GM18511 (cell line): ENCODE data around the gene QPRT.
"Not testable (repeated sequence)": the region's sequence is repeated elsewhere in the genome, so short reads cannot be mapped to it uniquely, and the experiment has no call there.

ENCODE experiments used
- ATAC-seq: cut with Tn5 transposase; IDR thresholded peaks from one replicate; pipeline ENCODE4 v1.9.1; 2021; ENCODE audit warnings: mild to moderate bottlenecking, moderate library complexity; ENCODE audit not compliant: unreplicated experiment

QPRT gene

DNA sequence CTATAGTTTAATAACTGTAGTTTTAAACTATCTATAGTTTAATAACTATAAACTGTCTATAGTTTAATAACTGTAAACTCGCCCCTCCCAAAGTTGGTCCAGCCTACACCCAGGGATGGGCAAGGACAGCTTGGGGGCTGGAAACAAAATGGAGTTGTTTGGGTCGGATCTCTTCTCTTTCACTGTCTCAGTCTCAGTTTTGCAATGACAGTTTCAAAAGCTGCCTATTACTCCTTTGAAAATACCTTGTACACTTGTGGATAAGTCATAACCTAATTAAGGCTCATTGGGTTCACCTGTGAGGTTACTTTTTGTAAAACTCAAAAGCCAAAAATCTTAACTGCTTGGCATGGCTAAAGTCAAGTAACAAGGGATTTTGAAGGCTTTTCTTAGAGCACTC, 35.4 kb downstream of the QPRT start:
- no peak for ATAC-seq

DNA sequence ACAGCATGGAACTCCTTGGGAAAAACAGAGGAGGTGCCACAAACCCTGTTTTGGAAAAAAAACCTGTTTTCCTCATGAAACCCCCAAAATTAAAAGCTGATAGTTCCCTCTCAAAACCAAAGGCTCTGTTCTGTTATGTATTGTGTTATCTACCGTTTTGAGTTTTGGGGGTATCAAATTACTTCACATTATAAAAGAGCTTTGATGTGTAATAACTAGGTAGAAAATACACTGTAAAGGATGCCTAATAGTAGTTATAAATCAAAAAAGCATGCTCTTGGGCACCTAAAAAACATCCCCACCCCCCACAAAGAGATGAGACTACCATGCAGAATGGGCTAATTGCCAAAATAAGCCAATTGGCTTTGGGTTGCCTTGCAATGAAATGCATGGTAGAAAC, 36.0 kb downstream of the QPRT start:
- no peak for ATAC-seq

DNA sequence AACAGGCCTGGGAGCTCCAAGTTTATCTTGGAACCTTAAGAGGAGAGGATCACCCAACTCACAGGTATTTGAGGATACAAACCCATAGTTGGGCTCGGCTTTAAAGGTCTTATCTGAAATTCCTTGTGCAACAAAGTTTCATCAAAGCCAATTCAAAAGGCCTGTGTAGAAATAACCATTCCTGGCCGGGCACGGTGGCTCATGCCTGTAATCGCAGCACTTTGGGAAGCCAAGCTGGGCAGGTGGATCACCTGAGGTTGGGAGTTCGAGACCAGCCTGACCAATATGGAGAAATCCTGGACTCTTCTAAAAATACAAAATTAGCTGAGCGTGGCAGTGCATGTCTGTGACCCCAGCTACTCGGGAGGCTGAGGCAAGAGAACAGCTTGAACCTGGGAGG, 38.1 kb downstream of the QPRT start:
- ATAC-seq, result no peak

DNA sequence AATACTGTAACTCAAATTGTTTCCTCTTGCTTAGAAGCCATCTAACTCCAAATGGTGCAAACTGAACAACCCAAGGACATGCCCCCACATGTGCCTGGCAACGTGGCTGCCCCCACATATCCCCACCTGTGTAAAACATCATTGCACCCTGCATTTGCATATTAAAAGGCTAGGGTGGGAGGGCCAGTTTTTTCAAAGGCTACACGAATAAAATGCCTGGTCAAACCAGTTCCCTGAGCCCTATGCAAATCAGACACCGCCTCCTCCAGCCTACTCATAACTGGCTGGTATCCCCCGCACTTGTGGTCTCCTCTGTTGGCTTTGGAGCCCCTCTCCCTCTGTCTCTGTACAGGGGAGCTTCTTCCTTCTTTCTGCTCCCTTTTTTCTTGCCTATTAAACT, 40.1 kb downstream of the QPRT start:
- no peak for ATAC-seq

DNA sequence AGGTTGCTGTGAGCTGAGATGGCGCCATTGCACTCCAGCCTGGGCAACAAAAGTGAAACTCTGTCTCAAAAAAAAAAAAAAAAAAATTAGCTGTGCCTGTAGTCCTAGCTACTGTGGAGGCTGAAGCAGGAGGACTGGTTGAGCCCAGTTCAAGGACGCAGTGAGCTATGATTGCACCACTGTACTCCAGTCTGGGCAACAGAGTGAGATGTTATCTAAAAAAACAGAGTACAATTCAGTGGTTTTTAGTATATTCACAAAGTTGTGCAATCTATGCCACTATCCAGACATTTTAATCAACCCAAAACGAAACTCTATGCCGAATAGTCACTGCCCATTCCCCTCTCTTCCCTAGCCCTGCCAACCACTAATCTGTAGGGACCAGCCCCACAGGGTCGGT, 41.7 kb downstream of the QPRT start:
- ATAC-seq, result no peak

DNA sequence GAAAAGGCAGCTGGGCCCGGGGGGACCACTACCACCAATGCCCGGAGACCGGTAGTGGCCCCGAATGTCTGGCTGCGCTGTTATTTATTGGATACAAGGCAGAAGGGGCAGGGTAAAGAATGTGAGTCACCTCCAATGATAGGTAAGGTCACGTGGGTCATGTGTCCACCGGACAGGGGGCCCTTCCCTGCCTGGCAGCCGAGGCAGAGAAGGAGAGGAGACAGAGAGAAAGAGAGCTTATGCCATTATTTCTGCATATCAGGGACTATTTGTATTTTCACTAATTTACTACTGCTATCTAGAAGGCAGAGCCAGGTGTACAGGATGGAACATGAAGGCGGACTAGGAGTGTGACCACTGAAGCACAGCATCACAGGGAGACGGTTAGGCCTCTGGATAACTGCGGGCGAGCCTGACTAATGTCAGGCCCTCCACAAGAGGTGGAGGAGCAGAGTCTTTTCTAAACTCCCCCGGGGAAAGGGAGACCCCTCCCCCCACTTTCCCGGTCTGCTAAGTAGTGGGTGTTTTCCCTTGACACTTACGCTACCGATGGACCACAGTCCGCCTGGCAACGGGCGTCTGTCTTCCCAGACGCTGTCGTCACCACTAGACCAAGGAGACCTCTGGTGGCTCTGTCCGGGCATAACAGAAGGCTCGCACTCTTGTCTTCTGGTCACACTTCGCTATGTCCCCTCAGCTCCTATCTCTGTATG, 42.3 kb downstream of the QPRT start:
- not testable (repeated sequence) for ATAC-seq

DNA sequence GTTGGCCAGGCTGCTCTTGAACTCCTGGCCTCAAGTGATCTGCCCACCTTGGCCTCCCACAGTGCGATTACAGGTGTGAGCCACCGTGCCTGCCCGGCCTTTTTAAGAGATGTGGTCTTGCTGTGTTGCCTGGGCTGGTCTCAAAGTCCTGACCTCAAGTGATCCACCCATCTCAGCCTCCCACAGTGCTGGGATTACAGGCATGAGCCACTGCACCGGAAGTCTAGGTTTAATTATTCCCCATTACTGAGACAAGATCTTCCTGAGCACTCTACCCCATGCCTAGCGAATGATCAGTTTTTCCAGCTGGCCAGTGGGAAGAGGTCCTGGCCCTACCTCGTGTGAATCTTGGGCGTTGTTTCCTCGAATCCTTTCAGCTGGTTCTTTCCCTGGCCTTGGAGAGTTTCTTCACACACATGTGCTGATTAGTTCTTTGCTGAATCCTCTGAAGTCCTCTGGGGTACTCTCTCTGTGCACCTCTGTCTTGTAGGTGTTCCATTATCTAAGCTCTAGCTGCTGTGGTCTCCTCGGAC, 47.9 kb downstream of the QPRT start:
- no peak for ATAC-seq

DNA sequence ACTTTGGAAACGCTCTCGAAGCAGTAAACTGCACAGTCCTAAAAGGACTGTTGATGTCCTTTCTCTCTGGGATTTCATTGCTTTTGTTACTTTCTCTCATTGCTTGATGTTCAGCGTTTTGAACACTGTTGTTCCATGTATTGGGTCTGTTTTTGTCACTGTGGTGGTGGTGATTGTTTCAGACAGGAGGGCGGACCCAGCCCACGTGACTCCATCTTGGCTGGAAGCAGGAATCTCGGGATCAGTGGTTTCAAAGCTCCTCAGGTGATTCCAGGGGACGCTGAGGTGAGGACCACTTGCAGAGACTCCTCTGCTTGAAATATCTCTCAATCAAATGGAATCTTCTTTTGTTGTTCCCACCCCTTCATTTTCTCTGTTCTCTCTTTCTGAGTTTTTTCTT, 48.5 kb downstream of the QPRT start:
- no peak for ATAC-seq

DNA sequence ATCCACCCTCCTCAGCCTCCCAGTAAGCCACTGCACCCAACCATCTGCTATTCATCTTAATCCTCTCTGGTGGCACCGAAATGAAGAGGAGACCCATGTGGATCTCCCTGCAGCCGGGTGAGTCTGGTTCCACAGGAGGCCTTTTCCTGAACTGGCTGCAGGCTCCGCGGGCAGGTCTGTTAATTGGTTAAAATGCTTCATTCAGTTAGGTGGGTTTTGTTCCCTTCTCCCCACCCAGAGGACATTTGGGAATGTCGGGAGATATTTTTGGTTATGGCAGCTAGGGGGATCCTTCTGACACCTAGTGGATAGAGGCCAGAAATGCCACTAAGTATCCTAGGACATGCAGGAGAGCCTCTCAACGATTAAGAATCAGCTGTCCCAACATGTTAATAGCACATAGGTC, 50.1 kb downstream of the QPRT start:
- no peak for ATAC-seq

DNA sequence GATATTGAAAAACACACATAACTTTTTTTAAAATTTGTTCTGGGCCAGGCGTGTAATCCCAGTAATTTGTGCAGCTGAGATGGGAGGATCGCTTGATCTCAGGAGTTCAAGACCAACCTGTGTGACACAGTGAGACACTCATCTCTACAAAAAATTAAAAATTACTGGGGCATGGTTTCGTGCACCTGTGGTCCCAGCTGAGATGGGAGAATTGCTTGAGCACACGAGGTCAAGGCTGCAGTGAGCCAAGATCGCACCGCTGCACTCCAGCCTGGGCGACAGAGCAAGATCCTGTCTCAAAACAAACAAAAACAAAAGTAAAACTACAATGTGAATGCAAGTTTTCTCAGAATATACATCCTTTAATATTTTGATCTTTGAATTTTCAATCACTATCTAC, 51.7 kb downstream of the QPRT start:
- ATAC-seq, result no peak

DNA sequence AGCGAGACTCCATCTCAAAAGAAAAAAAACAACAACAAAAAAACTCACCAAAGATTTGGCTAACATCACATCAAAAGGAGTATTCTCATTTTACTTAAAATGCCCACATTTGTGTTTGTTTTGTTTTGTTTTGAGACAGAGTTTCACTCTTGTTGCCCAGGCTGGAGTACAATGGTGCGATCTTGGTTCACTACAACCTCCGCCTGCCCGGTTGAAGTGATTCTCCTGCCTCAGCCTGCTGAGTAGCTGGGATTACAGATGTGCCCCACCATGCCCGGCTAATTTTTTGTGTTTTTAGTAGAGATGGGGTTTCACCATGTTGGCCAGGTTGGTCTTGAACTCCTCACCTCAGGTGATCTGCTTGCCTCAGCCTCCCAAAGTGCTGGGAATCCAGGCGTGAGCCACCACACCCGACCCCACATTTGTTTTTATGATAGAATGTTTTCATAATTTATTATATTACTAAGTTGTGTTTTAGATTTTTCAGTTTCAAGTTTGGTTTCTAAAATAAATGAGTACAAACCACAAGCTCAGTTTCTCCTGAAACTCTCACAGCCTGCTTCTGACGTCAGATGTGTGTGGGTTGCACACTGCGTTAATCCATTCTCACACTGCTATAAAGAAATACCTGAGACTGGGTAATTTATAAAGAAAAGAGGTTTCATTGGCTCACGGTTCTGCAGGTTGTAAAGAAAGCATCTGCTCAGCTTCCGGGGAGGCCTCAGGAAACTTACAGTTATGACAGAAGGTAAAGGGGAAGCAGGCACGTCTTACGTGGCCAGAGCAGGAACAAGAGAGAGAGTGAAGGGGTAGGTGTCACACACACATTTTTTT, 53.0 kb downstream of the QPRT start:
- ATAC-seq, result peak; percentile 62

DNA sequence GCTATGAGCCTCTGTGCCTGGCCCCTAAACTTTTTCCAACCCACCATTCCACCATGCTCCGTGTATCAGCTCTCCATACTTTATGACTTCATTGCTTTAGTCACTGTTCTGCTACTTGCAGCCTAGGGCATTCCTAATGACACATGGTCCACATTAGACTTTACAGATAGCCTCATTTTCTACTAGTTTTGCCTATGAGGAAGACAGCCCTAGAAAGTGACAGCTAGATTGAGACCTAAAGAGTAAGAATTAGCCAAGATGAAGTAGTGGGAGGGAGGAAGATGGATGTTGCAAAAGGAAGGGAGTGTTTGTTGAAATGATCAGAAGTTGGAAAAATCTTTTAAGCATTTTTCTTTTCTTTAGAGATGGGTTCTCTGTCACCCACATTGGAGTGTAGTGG, 55.8 kb downstream of the QPRT start:
- no peak for ATAC-seq

DNA sequence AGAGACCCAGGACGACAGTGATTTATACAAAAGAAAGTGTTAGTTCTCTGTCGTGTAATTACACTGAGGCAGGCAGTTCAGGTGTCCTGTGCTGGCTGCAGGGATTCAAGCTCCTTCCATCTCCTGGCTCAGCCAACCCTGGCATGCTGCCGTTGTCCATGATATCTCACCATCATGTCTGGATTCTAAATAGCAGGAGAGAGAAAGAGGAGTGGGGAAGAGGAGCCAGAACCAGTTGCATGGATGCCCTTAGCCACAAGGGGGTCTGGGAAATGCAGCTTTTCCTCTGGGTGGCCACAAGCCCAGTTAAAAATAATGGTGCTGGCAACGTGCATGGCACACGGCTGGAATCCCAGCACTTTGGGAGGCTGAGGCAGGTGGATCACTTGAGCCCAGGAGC, 57.1 kb downstream of the QPRT start:
- no peak for ATAC-seq

DNA sequence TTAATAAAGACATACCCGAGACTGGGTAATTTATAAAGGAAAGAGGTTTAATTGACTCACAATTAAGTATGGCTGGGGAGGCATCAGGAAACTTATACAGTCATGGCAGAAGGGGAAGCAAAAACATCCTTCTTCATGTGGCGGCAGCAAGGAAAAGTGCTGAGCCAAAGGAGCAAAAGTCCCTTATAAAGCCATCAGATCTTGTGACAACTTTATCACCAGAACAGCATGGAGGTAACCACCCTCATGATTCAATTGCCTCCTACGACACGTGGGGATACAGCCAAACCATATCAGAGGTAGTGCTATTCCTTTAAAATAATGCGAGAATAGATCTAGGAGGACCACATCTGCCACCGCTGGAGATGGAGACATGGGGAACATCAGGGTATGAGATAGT, 57.8 kb downstream of the QPRT start:
- no peak for ATAC-seq

DNA sequence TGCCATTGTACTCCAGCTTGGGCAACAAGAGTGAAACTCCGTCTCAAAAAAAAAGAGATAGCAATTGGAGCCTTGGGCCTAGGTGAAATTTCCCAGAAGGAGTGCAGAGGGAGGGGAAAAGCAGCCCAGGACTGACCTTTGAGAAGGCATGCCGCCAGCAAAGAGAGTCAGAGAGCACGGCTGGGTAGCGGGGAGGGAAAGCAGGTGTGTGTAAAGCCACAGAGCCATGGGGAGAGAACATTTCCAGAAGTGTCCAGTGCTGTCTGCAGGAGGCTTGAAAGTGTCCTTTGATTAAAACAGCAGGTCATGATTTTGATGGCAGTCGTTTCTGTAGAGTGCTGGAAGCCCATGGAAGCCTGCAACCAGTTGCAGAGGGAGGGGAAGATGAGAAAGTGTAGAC, 58.7 kb downstream of the QPRT start:
- no peak for ATAC-seq

DNA sequence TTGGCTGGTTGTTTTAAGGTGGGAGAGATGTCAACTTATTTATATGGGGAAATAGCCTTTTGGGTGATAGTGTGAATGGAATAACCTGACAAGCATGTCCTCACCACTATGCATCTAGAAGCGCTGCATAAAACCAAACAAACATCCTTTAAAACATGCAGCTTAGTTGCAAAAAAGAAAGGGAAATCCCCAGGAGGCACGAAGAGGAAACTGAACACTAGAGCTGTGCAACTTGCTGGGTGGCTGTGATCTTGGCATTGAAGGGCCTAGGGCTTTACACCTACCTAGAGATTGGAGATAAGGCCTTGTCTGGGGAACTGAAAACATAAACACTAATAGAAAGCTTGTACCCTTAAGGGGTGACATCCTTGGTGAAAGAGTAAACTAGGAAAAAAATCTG, 59.5 kb downstream of the QPRT start:
- ATAC-seq, result peak; percentile 58

DNA sequence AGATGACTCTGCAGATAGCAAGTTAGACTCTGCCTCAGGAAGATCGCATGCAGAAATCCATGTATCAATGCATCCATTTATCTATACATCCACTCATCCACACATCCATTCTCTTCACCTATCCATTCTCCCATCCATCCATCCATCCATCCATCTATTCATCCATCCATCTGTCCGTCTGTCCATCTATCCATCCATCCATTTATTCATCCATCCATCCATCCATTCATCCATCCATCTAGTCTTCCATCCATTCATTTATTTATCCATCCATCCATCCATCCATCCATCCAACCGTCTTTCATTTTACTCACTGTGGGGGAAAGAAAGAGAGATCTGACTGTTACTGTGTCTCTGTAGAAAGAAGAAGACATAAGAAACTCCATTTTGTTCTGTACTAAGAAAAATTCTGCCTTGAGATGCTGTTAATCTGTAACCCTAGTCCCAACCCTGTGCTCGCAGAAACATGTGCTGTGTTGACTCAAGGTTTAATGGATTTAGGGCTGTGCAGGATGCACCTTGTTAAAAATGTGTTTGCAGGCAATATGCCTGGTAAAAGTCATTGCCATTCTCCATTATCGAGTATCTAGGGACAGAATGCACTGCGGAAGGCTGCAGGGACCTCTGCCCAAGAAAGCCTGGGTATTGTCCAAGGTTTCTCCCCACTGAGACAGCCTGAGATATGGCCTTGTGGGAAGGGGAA, 61.1 kb downstream of the QPRT start:
- not testable (repeated sequence) for ATAC-seq

DNA sequence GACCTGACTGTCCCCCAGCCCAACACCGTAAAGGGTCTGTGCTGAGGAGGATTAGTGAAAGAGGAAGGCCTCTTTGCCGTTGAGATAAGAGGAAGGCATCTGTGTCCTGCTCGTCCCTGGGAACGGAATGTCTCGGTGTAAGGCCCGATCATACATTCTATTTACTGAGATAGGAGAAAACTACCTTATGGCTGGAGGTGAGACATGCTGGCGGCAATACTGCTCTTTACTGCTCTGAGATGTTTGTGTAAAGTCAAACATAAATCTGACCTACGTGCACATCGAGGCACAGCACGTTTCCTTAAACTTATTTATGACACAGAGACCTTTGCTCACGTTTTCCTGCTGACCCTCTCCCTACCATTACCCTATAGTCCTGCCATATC, 61.6 kb downstream of the QPRT start:
- not testable (repeated sequence) for ATAC-seq

DNA sequence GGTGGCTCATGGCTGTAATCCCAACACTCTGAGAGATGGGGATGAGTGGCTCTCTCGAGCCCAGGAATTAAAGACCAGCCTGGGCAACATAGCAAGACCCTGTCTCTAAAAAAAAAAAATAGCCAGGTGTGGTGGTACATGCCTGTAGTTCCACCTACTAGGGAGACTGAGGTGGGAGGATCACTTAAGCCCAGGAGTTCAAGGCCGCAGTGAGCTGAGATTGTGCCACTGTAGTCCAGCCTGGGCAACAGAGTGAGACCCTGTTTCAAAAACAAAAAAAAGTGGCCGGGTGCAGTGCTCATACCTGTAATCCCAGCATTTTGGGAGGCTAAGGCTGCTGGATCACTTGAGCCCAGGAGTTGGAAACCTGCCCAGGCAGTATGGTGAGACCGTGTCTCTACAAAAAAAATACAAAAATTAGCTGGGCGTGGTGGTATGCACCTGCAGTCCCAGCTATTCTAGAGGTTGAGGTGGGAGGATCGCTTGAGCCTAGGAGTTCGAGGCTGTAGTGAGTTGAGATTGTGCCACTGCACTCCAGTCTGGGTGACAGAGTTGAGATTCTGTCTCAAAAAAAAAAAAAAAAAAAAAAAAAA, 63.8 kb downstream of the QPRT start:
- ATAC-seq, result no peak

DNA sequence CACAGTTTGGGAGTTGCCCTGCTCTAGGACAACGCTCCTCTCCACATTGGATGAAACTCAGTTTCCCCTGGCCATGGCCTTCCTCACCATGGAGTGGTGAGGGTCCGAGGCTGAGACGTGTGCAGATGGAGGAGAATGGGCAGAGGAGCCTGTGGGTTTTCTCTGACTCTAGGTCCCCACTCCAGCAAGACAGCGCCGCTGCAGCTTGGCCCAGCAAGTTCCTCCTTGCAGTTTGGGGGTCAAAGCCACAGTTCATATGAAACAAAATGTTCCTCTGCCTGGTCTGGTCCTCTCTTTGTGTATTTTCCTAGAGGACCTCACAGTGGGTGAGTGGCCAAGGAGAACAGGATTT, 64.5 kb downstream of the QPRT start:
- ATAC-seq, result no peak

DNA sequence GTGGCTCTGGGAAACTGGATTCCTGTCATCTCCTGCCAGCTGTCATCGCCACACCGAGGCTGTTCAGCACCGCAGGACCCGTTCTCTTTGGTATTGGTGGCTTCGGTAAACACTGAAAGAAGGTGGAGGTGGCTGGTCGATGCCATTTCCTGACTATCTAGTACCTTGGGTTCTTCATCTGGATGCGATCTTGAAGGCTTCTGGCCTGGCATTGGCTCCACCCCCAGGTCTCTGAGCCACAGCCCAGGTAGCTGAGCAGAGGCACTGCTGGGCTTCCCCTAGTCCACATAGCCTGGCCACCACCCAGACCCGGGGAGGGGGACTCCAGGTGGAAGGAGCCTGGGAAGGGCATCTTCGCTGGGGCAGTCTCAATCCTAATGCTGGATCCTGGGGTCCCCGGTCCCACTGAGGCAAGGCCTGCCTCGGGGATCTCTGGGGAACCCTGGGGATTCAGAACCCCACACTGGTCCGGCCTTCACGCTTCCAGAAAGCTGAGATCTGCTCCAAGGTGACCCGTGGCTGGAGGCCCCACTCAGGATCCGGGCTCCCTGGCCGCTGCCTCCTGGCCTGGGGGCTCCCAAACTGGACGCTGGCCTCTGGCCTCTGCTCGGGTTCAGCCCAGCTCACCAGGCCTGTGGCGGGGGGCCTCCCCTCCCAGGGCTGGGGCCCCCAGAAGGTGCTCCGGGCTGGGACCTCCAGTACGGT, 65.0 kb downstream of the QPRT start:
- no peak for ATAC-seq
